ENCODE measurements around the gene COX6B2. TPM values are rescaled to one million over a fixed set of nuclear protein-coding genes. Genes with fewer than 3 reads are reported as not detected.
A peak's percentile ranks its signal among the peaks of the same experiment; 100 is the strongest.

COX6B2 gene
- total and polyA plus RNA-seq, 2 of the 8 experiments (the other 6 are each of a cell fraction or from before 2014, with no cell fraction given): 4.9 to 6.4 TPM

DNA sequence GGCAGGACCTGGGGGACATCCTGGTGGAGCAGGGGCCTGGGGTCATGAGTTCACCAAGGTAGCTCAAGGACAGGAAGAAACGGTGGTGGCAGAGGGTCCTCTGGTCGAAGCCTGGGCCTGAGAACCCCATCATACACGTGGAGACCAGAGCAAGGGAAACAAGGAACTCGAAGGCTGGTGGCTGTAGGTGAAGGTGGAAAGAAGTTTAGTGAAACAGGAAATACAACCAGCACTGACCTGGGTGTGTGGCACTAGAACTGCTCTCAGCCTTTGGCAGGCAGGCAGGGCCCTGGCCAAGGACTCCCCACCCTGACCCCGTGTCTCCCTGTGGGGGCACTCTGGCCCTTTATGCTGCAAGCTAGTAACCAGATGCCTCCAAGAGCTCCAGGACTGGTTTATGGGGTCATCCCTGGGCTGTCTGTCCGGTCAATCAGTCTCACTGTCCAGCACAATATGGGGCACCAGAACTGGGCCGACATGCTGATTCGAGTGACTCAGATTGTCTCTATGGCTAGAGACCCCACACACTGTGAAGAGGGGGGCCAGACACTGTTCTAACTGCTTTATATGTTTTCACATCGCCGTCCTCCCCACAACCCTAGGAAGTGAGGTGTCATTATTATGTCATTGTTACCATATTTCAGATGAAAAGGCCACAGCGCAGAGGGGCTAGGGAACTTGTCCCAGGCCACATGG lies 3.8 kb downstream of the COX6B2 start:
- POLR2A ChIA-PET (ENCODE audit: partially characterized antibody): interaction anchor here (1.0 to 7.9 kb wide), 10 partner anchors 10 to 56 kb away, joined by 4 to 58 read pairs (median 14); partner anchors contain the start of genes IL11, KMT5C, TMEM238 and UBE2S
- CTCF ChIA-PET (ENCODE audit: partially characterized antibody): interaction anchor here (0.8 to 1.6 kb wide), 7 partner anchors 9 to 49 kb away, joined by 3 to 5 read pairs (median 3); partner anchors contain the start of gene KMT5C
- no peak overlapping the region for H2AFZ ChIP-seq (ENCODE audit: low read length)
- no peak for TF ChIP-seq JUND (IDR thresholded peaks at IDR 0.05; ENCODE audit: low read length)
- TF ChIP-seq SP1 (IDR thresholded peaks at IDR 0.05; ENCODE audit: low read depth, low read length): no peak
- TF ChIP-seq SP4 (IDR thresholded peaks at IDR 0.05; ENCODE audit: low read length): no peak
- TF ChIP-seq POLR2A (IDR thresholded peaks at IDR 0.05; ENCODE audit: control extremely low read depth in 1 of 2, low read depth in 2 of 2, low read length in 2 of 2): no peak
- no peak for TF ChIP-seq KDM4A (IDR thresholded peaks at IDR 0.05; ENCODE audit: low read depth, low read length, severe bottlenecking)
- no peak for TF ChIP-seq EP300 (IDR thresholded peaks at IDR 0.05; ENCODE audit: borderline replicate concordance in 1 of 2, low read depth in 2 of 2, low read length in 2 of 2)
- no peak for TF ChIP-seq HDAC2 (IDR thresholded peaks at IDR 0.05; ENCODE audit: borderline replicate concordance in 1 of 2, low read depth in 2 of 2, low read length in 2 of 2)
- no peak for TF ChIP-seq HDAC6 (IDR thresholded peaks at IDR 0.05; ENCODE audit: low read depth, low read length)
- TF ChIP-seq ZNF274 (IDR thresholded peaks at IDR 0.05; ENCODE audit: borderline replicate concordance, extremely low read depth, low read length): no peak
- no peak for TF ChIP-seq EGR1 (IDR thresholded peaks at IDR 0.05; ENCODE audit: borderline replicate concordance, low read depth, low read length)
- TF ChIP-seq PHF8 (conservative IDR thresholded peaks at IDR 0.05; ENCODE audit: low read depth, low read length): no peak
- TF ChIP-seq RXRA (IDR thresholded peaks at IDR 0.05; ENCODE audit: insufficient read depth, low read depth, low read length): no peak

More for the DNA sequence above, 3.8 kb downstream of the COX6B2 start:
- Histone ChIP-seq H3K18ac (ENCODE audit: extremely low read depth, low read length) (peak overlapping the region; percentile 71; the same call in 1 of the 2 replicates), H3K56ac (replicated peaks; ENCODE audit: insufficient read length, low read depth, low read length) (no peak overlapping the region), H2BK15ac (ENCODE audit: low read length) (peak overlapping the region; percentile 61), H4K8ac (ENCODE audit: extremely low read depth, insufficient read depth, low read length) (no peak overlapping the region; the same call in 1 of the 2 replicates), H2BK120ac (replicated peaks; ENCODE audit: low read depth, low read length) (no peak overlapping the region), H3K4ac (replicated peaks; ENCODE audit: insufficient read length, low read depth, low read length) (peak overlapping the region; percentile 50), H3K14ac (ENCODE audit: insufficient read length) (no peak overlapping the region), H3K4me1 (replicated peaks in 1 of 4; ENCODE audit: control insufficient read depth in 3 of 4, insufficient read depth in 4 of 4, low read length in 3 of 4) (peaks cover 11 to 45% (median 28%) of the 10 kb centered on the region in 4 experiments), H3K23ac (ENCODE audit: insufficient read length) (no peak overlapping the region), H3K79me2 (ENCODE audit: control insufficient read depth in 1 of 2, insufficient read depth in 2 of 2, low read length in 2 of 2) (no peaks in the 10 kb centered on the region), H4K91ac (replicated peaks; ENCODE audit: insufficient read length, low read length) (no peak overlapping the region), H2BK12ac (ENCODE audit: low read depth, low read length) (peak overlapping the region; percentile 93; the same call in 1 of the 2 replicates), H3K23me2 (ENCODE audit: low read depth, low read length) (peaks cover 12% of the 10 kb centered on the region; the same call in 1 of the 2 replicates), H4K20me1 (replicated peaks in 1 of 2; ENCODE audit: control insufficient read depth in 1 of 2, insufficient read depth in 2 of 2, low read length in 2 of 2) (peaks cover 0 to 10% of the 10 kb centered on the region in 2 experiments), H3K79me1 (ENCODE audit: low read depth, low read length) (no peaks in the 10 kb centered on the region), H4K5ac (ENCODE audit: insufficient read length, low read depth, low read length) (no peak overlapping the region), H3K27ac (ENCODE audit: low read depth, low read length) (no peak overlapping the region), H3K4me3 (ENCODE audit: extremely low read depth in 1 of 4, insufficient read depth in 2 of 4, low read depth in 3 of 4, low read length in 4 of 4) (no peak overlapping the region), H2BK20ac (ENCODE audit: low read length) (0 out of 2 replicates have a peak overlapping the region, but pooled peaks have one; percentile 23), H3K4me2 (ENCODE audit: insufficient read depth in 1 of 2, low read depth in 2 of 2, low read length in 2 of 2) (no peak overlapping the region), H2AK5ac (ENCODE audit: low read depth, low read length) (peak overlapping the region; percentile 89), H2BK5ac (ENCODE audit: low read depth, low read length) (peak overlapping the region; percentile 10), H3K9me3 (ENCODE audit: insufficient read depth in 2 of 2, low read depth in 1 of 2, low read length in 1 of 2) (no peaks in the 10 kb centered on the region), H3K9ac (replicated peaks in 1 of 4; ENCODE audit: extremely low read depth in 1 of 4, low read depth in 3 of 4, low read length in 3 of 4) (no peak overlapping the region), H3K36me3 (ENCODE audit: control insufficient read depth in 2 of 4, insufficient read depth in 4 of 4, low read length in 3 of 4) (peaks cover 0 to 31% (median 7%) of the 10 kb centered on the region in 4 experiments; a peak in 2 of 8 replicates), H3K27me3 (replicated peaks in 1 of 4; ENCODE audit: control insufficient read depth in 3 of 4, extremely low read depth in 1 of 4, insufficient read depth in 3 of 4, low read length in 3 of 4) (peaks cover 17 to 37% (median 32%) of the 10 kb centered on the region in 4 experiments)
- FAIRE-seq: no peak
- no peak for DNase-seq (ENCODE audit: low read depth in 1 of 2, low spot score in 2 of 2)
- 86% methylated on average over 11 of the region's 11 CpGs; no CpG with 5 or more reads in 1 of the 2 experiments for WGBS, 2 experiments (ENCODE audit: extremely low coverage in 1 of 2, insufficient coverage in 1 of 2, insufficient read length in 1 of 2, insufficient replicate concordance in 2 of 2, low coverage in 1 of 2, low lambda C conversion rate in 2 of 2, missing lambda C conversion rate in 1 of 2)

Measured in H1 (cell line).